Measurements from ENCODE around the gene IDE. TPM values are rescaled to one million over a fixed set of nuclear protein-coding genes. Genes with fewer than 3 reads are reported as not detected.

Gene IDE
- total and polyA plus RNA-seq, 2 of the 13 experiments (the other 11 are each of a cell fraction or from before 2014, with no cell fraction given): 16.1 to 52.1 TPM

GRCh38 chr10:92593619-92594588 is 20.0 kb upstream of the IDE start:
- no TSS peak for BruUV-seq (replicated peaks)
- H3K9ac ChIP-seq (ENCODE audit: insufficient read depth, low read depth, low read length): peak overlapping the region; percentile 82
- no peaks in the 10 kb centered on the region for H3K36me3 ChIP-seq (replicated peaks in 1 of 2; ENCODE audit: control insufficient read depth in 1 of 2, insufficient read depth in 2 of 2, low read length in 2 of 2)
- no peaks in the 10 kb centered on the region; a peak in 1 of 5 replicates for H3K27me3 ChIP-seq (ENCODE audit: control insufficient read depth in 1 of 2, insufficient read depth in 2 of 2, low read length in 2 of 2)
- ATAC-seq (no peak), DNase-seq (ENCODE audit: low spot score) (no peak), FAIRE-seq (no peak)
- H4K20me1 ChIP-seq (ENCODE audit: insufficient read depth, low read length): no peaks in the 10 kb centered on the region
- ChIA-PET CTCF (ENCODE audit: low intra/inter-chr PET ratio, low total read pairs) (no interaction called here), POLR2A (no interaction called here)
- no peaks in the 10 kb centered on the region for H3K9me3 ChIP-seq (ENCODE audit: low read length)
- peaks cover 58% of the 10 kb centered on the region for H3K79me2 ChIP-seq (ENCODE audit: insufficient read depth, low read length)
- H3K27ac ChIP-seq (ENCODE audit: extremely low read length, insufficient read depth, low read length): peak overlapping the region; percentile 88
- peaks cover 46% of the 10 kb centered on the region for H3K4me1 ChIP-seq (ENCODE audit: insufficient read depth, low read length)
- peak overlapping the region; percentile 74 for H3K4me2 ChIP-seq (ENCODE audit: low read depth, low read length)
- in situ Hi-C loops (cut with HindIII; ENCODE audit: extremely low pct_ligation_motif_present, low pct_unique_long_range_greater_than_20kb) (no loop called here), intact Hi-C loops (cut with micrococcal nuclease; ENCODE audit: unreplicated experiment) (loop anchor here (5.0 to 10.0 kb wide), 4 partner anchors 51 to 288 kb away; partner anchors contain the start of genes EXOC6 and HHEX)
- peak overlapping the region; percentile 11 for H2AFZ ChIP-seq (ENCODE audit: low read length)
- WGBS (ENCODE audit: low lambda C conversion rate): under 1% methylated on average over 9 of the region's 9 CpGs
- peak overlapping the region; percentile 81 to 91 (median 88) for H3K4me3 ChIP-seq (replicated peaks in 1 of 3; ENCODE audit: insufficient read depth in 1 of 3, low read depth in 2 of 3, low read length in 3 of 3)
- TF ChIP-seq, protein P1, sequence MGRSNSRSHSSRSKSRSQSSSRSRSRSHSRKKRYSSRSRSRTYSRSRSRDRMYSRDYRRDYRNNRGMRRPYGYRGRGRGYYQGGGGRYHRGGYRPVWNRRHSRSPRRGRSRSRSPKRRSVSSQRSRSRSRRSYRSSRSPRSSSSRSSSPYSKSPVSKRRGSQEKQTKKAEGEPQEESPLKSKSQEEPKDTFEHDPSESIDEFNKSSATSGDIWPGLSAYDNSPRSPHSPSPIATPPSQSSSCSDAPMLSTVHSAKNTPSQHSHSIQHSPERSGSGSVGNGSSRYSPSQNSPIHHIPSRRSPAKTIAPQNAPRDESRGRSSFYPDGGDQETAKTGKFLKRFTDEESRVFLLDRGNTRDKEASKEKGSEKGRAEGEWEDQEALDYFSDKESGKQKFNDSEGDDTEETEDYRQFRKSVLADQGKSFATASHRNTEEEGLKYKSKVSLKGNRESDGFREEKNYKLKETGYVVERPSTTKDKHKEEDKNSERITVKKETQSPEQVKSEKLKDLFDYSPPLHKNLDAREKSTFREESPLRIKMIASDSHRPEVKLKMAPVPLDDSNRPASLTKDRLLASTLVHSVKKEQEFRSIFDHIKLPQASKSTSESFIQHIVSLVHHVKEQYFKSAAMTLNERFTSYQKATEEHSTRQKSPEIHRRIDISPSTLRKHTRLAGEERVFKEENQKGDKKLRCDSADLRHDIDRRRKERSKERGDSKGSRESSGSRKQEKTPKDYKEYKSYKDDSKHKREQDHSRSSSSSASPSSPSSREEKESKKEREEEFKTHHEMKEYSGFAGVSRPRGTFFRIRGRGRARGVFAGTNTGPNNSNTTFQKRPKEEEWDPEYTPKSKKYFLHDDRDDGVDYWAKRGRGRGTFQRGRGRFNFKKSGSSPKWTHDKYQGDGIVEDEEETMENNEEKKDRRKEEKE (IDR thresholded peaks at IDR 0.05): no peak
- TF ChIP-seq SAP130 (CRISPR knock-in tag; IDR thresholded peaks at IDR 0.05; ENCODE audit: low read depth): 0 out of 2 replicates have a peak, but pooled peaks have one; percentile 17
- TF ChIP-seq SNAPC2 (CRISPR knock-in tag; IDR thresholded peaks at IDR 0.05): no peak
- TF ChIP-seq MIER3 (CRISPR knock-in tag; IDR thresholded peaks at IDR 0.05; ENCODE audit: borderline replicate concordance): no peak
- no peak for TF ChIP-seq CBX5 (CRISPR knock-in tag; IDR thresholded peaks at IDR 0.05; ENCODE audit: borderline replicate concordance)
- 0 out of 2 replicates have a peak, but pooled peaks have one; percentile 38 for TF ChIP-seq ZNF646 (CRISPR knock-in tag; IDR thresholded peaks at IDR 0.05)
- no peak for TF ChIP-seq XBP1 (CRISPR knock-in tag; IDR thresholded peaks at IDR 0.05)
- no peak for TF ChIP-seq ZNF547 (CRISPR knock-in tag; IDR thresholded peaks at IDR 0.05)

All from HepG2 (cell line).